Breast epithelium (tissue), 3 donors: Measurements from ENCODE around the gene CAMTA1.

Experiments used
- POLR2A ChIP-seq: fragments of 450-650 bp; IDR thresholded peaks from one replicate; pipeline ENCODE4 v1.6.1; 2016; ENCODE audit warnings: antibody characterized with exemption, mild to moderate bottlenecking, moderate library complexity
- POLR2AphosphoS5 ChIP-seq, 3 donors: sonication (generic); formaldehyde crosslinking; IDR thresholded peaks; one replicate each; pipeline ENCODE4 v1.6.1; 2017; ENCODE audit warnings: antibody characterized with exemption in 3 of 3
- TF ChIP-seq, protein P1 (sequence below), 3 donors: fragments of 450-650 bp; IDR thresholded peaks; one replicate each; pipeline ENCODE4 v1.5.1; 2016 to 2017; ENCODE audit warnings: antibody characterized with exemption in 3 of 3, mild to moderate bottlenecking in 3 of 3, moderate library complexity in 3 of 3

DNA sequence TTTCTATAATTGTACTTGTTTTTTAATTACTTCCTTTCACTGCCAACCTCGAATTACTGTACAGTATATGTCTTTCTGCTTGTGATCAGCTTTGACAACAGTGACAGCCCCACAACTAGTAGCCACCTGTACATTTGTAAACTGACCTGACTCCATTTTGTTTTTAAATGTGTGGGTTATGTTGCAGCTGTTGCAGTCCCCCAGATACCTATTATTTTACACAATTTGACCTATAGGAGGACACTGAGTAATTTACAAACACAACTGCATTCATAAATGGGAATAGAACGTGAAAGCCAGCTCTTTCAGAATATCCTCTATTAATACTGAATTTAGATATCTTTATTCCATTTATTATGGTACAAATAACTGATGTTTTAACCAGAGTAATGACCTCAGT, 983.3 kb downstream of the CAMTA1 start:
- TF ChIP-seq POLR2A, result no peak
- TF ChIP-seq, protein P1, sequence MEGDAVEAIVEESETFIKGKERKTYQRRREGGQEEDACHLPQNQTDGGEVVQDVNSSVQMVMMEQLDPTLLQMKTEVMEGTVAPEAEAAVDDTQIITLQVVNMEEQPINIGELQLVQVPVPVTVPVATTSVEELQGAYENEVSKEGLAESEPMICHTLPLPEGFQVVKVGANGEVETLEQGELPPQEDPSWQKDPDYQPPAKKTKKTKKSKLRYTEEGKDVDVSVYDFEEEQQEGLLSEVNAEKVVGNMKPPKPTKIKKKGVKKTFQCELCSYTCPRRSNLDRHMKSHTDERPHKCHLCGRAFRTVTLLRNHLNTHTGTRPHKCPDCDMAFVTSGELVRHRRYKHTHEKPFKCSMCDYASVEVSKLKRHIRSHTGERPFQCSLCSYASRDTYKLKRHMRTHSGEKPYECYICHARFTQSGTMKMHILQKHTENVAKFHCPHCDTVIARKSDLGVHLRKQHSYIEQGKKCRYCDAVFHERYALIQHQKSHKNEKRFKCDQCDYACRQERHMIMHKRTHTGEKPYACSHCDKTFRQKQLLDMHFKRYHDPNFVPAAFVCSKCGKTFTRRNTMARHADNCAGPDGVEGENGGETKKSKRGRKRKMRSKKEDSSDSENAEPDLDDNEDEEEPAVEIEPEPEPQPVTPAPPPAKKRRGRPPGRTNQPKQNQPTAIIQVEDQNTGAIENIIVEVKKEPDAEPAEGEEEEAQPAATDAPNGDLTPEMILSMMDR (IDR thresholded peaks at IDR 0.05), result no peak
- TF ChIP-seq POLR2AphosphoS5 (IDR thresholded peaks at IDR 0.05), result no peak
